Endodermal cell (in vitro differentiated cells): ENCODE data around the gene SOCS1. TPM values are rescaled to one million over a fixed set of nuclear protein-coding genes. Genes with fewer than 3 reads are reported as not detected.

Source experiments
- DNase-seq: peaks from one replicate; pipeline ENCODE4 v3.0.0-alpha.2; 2017
- H3K27ac ChIP-seq: 2 replicates; pipeline ENCODE4 v1.5.1; 2013; ENCODE audit warnings: mild to moderate bottlenecking, low read depth, low read length, moderate library complexity
- H3K27me3 ChIP-seq: 2 replicates; pipeline ENCODE4 v1.6.1; 2013; ENCODE audit warnings: mild to moderate bottlenecking, low read length, moderate library complexity; ENCODE audit not compliant: insufficient read depth, control insufficient read depth, poor library complexity, severe bottlenecking
- H3K36me3 ChIP-seq: 2 replicates; pipeline ENCODE4 v1.7.0; 2013; ENCODE audit warnings: mild to moderate bottlenecking, low read length, moderate library complexity; ENCODE audit not compliant: control insufficient read depth, insufficient read depth
- H3K4me1 ChIP-seq: one replicate; pipeline ENCODE4 v1.7.0; 2013; ENCODE audit warnings: low read length; ENCODE audit not compliant: control insufficient read depth, insufficient read depth
- H3K4me3 ChIP-seq: 2 replicates; pipeline ENCODE4 v1.5.1; 2013; ENCODE audit warnings: mild to moderate bottlenecking, low read length, moderate library complexity
- H3K9ac ChIP-seq: 2 replicates; pipeline ENCODE4 v1.6.1; 2013; ENCODE audit warnings: mild to moderate bottlenecking, low read length, moderate library complexity; ENCODE audit not compliant: poor library complexity, severe bottlenecking; ENCODE audit errors: extremely low read depth
- H3K9me3 ChIP-seq: 2 replicates; pipeline ENCODE4 v1.6.1; 2013; ENCODE audit warnings: mild to moderate bottlenecking, low read length, moderate library complexity; ENCODE audit not compliant: control insufficient read depth
- H3K27ac Mint-ChIP-seq: 2 replicates; pipeline ENCODE4 v1.8.0; 2020; ENCODE audit warnings: mixed read lengths
- H3K27me3 Mint-ChIP-seq: 2 replicates; pipeline ENCODE4 v1.8.0; 2021; ENCODE audit warnings: mild to moderate bottlenecking, mixed read lengths; ENCODE audit not compliant: insufficient read depth
- H3K36me3 Mint-ChIP-seq: 2 replicates; pipeline ENCODE4 v1.8.0; 2020; ENCODE audit warnings: low read depth, mixed read lengths
- H3K4me1 Mint-ChIP-seq: 2 replicates; pipeline ENCODE4 v1.8.0; 2020; ENCODE audit warnings: mixed read lengths
- H3K4me3 Mint-ChIP-seq: 2 replicates; pipeline ENCODE4 v1.8.0; 2020; ENCODE audit warnings: mild to moderate bottlenecking, moderate library complexity, mixed read lengths
- H3K9me3 Mint-ChIP-seq: 2 replicates; pipeline ENCODE4 v1.8.0; 2020; ENCODE audit warnings: mild to moderate bottlenecking, mixed read lengths
- WGBS, 2 experiments: methylation state at CpG; one replicate each; pipeline versions ENCODE4 v1.1.5 to v1.1.7; 2013; ENCODE audit warnings: missing lambda C conversion rate in 2 of 2, mixed read lengths in 1 of 2; ENCODE audit not compliant: insufficient coverage in 1 of 2, insufficient read length in 1 of 2; 5-methylcytosine and 5-hydroxymethylcytosine counted together
- total RNA-seq, 2 donors: library from RNA; stranded (reverse); fragmentation: NEBNext Ultra II Directional in 1 of 2; extraction: Animal tissue kit (Norgen Biotek cat#: 25700) in 1 of 2; gene quantifications; 2 replicates in 1 of 2; 3 replicates in 1 of 2; pipeline ENCODE4 v1.2.1, GENCODE V29; 2021
- TF ChIP-seq, protein P1 (sequence below): fragments of 200-600 bp; sonication (generic); conservative IDR thresholded peaks from 2 replicates; pipeline ENCODE4 v1.5.0; 2021; ENCODE audit warnings: antibody characterized with exemption, mild to moderate bottlenecking

The SOCS1 gene
- total RNA-seq, 2 donors from 2014 or later: 5.6 to 7.2 TPM

- Mint-ChIP-seq H3K4me1 (no peaks in the 10 kb centered on the region), H3K27ac (no peak overlapping the region), H3K36me3 (no peaks in the 10 kb centered on the region), H3K27me3 (no peaks in the 10 kb centered on the region), H3K4me3 (no peak overlapping the region), H3K9me3 (no peaks in the 10 kb centered on the region)
- Histone ChIP-seq H3K4me1 (no peaks in the 10 kb centered on the region), H3K9ac (no peak overlapping the region), H3K4me3 (no peak overlapping the region), H3K27ac (no peak overlapping the region), H3K27me3 (no peaks in the 10 kb centered on the region), H3K9me3 (no peaks in the 10 kb centered on the region), H3K36me3 (no peaks in the 10 kb centered on the region)
- WGBS, 2 experiments: 94 to 100% methylated on average over 3 to 10 of the region's 10 CpGs
- no peak for DNase-seq
- TF ChIP-seq, protein P1, sequence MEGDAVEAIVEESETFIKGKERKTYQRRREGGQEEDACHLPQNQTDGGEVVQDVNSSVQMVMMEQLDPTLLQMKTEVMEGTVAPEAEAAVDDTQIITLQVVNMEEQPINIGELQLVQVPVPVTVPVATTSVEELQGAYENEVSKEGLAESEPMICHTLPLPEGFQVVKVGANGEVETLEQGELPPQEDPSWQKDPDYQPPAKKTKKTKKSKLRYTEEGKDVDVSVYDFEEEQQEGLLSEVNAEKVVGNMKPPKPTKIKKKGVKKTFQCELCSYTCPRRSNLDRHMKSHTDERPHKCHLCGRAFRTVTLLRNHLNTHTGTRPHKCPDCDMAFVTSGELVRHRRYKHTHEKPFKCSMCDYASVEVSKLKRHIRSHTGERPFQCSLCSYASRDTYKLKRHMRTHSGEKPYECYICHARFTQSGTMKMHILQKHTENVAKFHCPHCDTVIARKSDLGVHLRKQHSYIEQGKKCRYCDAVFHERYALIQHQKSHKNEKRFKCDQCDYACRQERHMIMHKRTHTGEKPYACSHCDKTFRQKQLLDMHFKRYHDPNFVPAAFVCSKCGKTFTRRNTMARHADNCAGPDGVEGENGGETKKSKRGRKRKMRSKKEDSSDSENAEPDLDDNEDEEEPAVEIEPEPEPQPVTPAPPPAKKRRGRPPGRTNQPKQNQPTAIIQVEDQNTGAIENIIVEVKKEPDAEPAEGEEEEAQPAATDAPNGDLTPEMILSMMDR: no peak
These were observed 5.0 kb downstream of the SOCS1 start for GRCh38 chr16:11250786-11251524.

- 85 to 87% methylated on average over 10 to 16 of the region's 16 CpGs for WGBS, 2 experiments
- no peak overlapping the region for H3K9ac ChIP-seq
- H3K27me3 ChIP-seq: no peaks in the 10 kb centered on the region
- Mint-ChIP-seq H3K36me3 (no peaks in the 10 kb centered on the region), H3K27ac (no peak overlapping the region), H3K4me3 (no peak overlapping the region), H3K9me3 (no peaks in the 10 kb centered on the region), H3K4me1 (no peaks in the 10 kb centered on the region), H3K27me3 (no peaks in the 10 kb centered on the region)
- H3K36me3 ChIP-seq: no peaks in the 10 kb centered on the region
- TF ChIP-seq, protein P1: no peak
- peak; percentile 78 for DNase-seq
- H3K27ac ChIP-seq: no peak overlapping the region
- H3K4me3 ChIP-seq: no peak overlapping the region
- no peaks in the 10 kb centered on the region for H3K9me3 ChIP-seq
- H3K4me1 ChIP-seq: no peaks in the 10 kb centered on the region
These were observed 5.8 kb downstream of the SOCS1 start for GRCh38 chr16:11250091-11250785.

GRCh38 chr16:11249233-11250061, 6.6 kb downstream of the SOCS1 start:
- Mint-ChIP-seq H3K4me1 (no peaks in the 10 kb centered on the region), H3K27me3 (no peaks in the 10 kb centered on the region), H3K27ac (peak overlapping the region; percentile 35), H3K4me3 (no peak overlapping the region), H3K36me3 (no peaks in the 10 kb centered on the region), H3K9me3 (no peaks in the 10 kb centered on the region)
- H3K4me1 ChIP-seq: no peaks in the 10 kb centered on the region
- no peaks in the 10 kb centered on the region for H3K36me3 ChIP-seq
- no peak overlapping the region for H3K9ac ChIP-seq
- WGBS, 2 experiments: 94 to 96% methylated on average over 44 to 63 of the region's 63 CpGs
- H3K4me3 ChIP-seq: no peak overlapping the region
- no peaks in the 10 kb centered on the region for H3K9me3 ChIP-seq
- H3K27me3 ChIP-seq: no peaks in the 10 kb centered on the region
- no peak overlapping the region for H3K27ac ChIP-seq
- TF ChIP-seq, protein P1: no peak
- DNase-seq: peak; percentile 49
